Skeletal muscle satellite cell (primary cell): ENCODE measurements around the gene CNTNAP2.

Source experiments
- H3K27me3 ChIP-seq: 2 replicates; pipeline ENCODE4 v1.7.0; 2013; ENCODE audit warnings: low read length; ENCODE audit not compliant: control insufficient read depth, insufficient read depth
- H3K36me3 ChIP-seq: 2 replicates; pipeline ENCODE4 v1.7.0; 2013; ENCODE audit warnings: mild to moderate bottlenecking, control low read depth, low read length; ENCODE audit not compliant: insufficient read depth
- H3K4me1 ChIP-seq: 2 replicates; pipeline ENCODE4 v1.7.0; 2013; ENCODE audit warnings: low read length; ENCODE audit not compliant: control insufficient read depth, insufficient read depth
- H3K4me2 ChIP-seq: 2 replicates; pipeline ENCODE4 v1.7.0; 2013; ENCODE audit warnings: mild to moderate bottlenecking, low read length
- H3K4me3 ChIP-seq: 2 replicates; pipeline ENCODE4 v1.7.0; 2013; ENCODE audit warnings: low read length
- H3K9ac ChIP-seq: 2 replicates; pipeline ENCODE4 v1.7.0; 2013; ENCODE audit warnings: mild to moderate bottlenecking, low read depth, low read length, moderate library complexity
- H3K9me3 ChIP-seq: replicated peaks from 2 replicates; pipeline ENCODE4 v1.7.0; 2013; ENCODE audit warnings: mild to moderate bottlenecking, control low read depth, low read length

The CNTNAP2 gene

GRCh38 chr7:148332191-148333186, 2215.9 kb downstream of the CNTNAP2 start:
- H3K4me2 ChIP-seq = no peak overlapping the region
- peaks cover 15% of the 10 kb centered on the region for H3K9me3 ChIP-seq

GRCh38 chr7:148334441-148334956, 2217.9 kb downstream of the CNTNAP2 start:
- Histone ChIP-seq H3K27me3 (peaks cover 11% of the 10 kb centered on the region), H3K9me3 (peaks cover 13% of the 10 kb centered on the region), H3K4me3 (no peak overlapping the region), H3K9ac (no peak overlapping the region), H3K36me3 (no peaks in the 10 kb centered on the region), H3K4me2 (no peak overlapping the region), H3K4me1 (no peaks in the 10 kb centered on the region)

More at GRCh38 chr7:148332191-148333186, 2215.9 kb downstream of the CNTNAP2 start:
- Histone ChIP-seq H3K9ac (peak overlapping the region; percentile 26), H3K4me1 (no peaks in the 10 kb centered on the region), H3K27me3 (no peaks in the 10 kb centered on the region), H3K4me3 (no peak overlapping the region), H3K36me3 (no peaks in the 10 kb centered on the region)

- H3K27me3 ChIP-seq = peaks cover 16% of the 10 kb centered on the region
- H3K36me3 ChIP-seq = no peaks in the 10 kb centered on the region
- H3K9me3 ChIP-seq = peaks cover 11% of the 10 kb centered on the region
- no peak overlapping the region for H3K4me2 ChIP-seq
- no peaks in the 10 kb centered on the region for H3K4me1 ChIP-seq
- H3K9ac ChIP-seq = no peak overlapping the region
- H3K4me3 ChIP-seq = no peak overlapping the region
These were observed 2218.5 kb downstream of the CNTNAP2 start for GRCh38 chr7:148334959-148335577.

DNA sequence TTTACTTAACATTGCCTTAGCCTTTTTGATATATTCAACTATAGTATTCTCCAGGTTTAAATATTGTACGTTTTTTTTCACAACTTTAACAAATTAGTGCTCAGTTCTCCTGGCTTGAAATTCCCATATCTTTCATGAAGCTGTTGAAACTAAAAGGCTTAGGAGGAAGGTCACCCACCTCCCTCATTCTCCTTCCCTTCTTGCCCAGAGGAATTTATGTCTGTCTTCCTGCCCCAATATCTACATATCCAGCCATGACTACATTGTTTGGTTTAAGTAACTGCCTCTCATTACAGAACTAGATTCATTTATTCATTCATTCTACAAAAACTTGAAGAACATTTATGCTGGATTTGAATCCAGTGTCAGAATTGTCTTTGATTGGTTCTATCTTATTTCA, 2219.2 kb downstream of the CNTNAP2 start:
- Histone ChIP-seq H3K9ac (no peak overlapping the region), H3K4me2 (no peak overlapping the region), H3K36me3 (no peaks in the 10 kb centered on the region), H3K27me3 (peaks cover 22% of the 10 kb centered on the region), H3K4me3 (no peak overlapping the region), H3K4me1 (no peaks in the 10 kb centered on the region), H3K9me3 (peaks cover 6% of the 10 kb centered on the region)

- Histone ChIP-seq H3K4me3 (no peak overlapping the region), H3K4me1 (no peaks in the 10 kb centered on the region), H3K4me2 (no peak overlapping the region), H3K9ac (no peak overlapping the region), H3K9me3 (peaks cover 2% of the 10 kb centered on the region), H3K36me3 (no peaks in the 10 kb centered on the region), H3K27me3 (peaks cover 24% of the 10 kb centered on the region)
These were observed 2219.8 kb downstream of the CNTNAP2 start for GRCh38 chr7:148336411-148336810.

DNA sequence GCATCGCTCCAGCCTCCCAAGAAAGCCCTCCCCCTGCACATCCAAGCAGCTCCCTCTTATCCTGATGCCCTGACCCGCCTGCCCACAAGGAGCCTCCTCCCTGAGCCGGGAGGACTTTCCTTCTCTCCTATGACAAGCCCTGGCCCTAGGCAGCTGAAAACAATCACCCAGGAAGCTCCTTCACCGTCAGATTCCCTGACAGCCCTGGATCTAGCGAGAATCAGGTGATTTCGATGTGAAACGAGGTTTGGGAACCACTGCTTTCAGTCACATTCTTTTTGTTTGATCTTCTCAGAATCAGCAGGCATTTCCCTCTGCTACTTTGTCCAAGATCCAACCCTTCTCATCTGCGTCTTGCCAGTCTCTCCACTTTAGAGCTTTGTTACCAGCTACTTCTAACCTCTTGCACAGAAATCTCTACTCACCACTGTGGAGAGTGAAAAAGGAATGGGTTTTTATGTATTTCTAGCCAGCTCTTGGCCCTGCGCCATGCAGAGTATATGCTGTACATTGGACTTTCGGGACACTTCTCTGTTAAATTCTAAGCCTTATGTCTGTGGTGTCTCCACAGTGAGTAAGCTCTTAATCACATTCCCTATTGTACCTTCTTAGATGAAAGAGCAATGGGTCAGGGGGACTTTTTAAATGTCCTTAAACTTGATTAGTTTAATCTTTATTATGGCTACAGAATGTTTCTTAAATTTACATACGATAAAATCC, 2220.8 kb downstream of the CNTNAP2 start:
- Histone ChIP-seq H3K9ac (no peak overlapping the region), H3K27me3 (peaks cover 28% of the 10 kb centered on the region), H3K4me3 (no peak overlapping the region), H3K36me3 (no peaks in the 10 kb centered on the region), H3K4me2 (no peak overlapping the region), H3K9me3 (no peaks in the 10 kb centered on the region), H3K4me1 (no peaks in the 10 kb centered on the region)

GRCh38 chr7:148337995-148338747, 2221.6 kb downstream of the CNTNAP2 start:
- H3K9me3 ChIP-seq = no peaks in the 10 kb centered on the region
- H3K4me3 ChIP-seq = no peak overlapping the region
- H3K27me3 ChIP-seq = peaks cover 28% of the 10 kb centered on the region
- no peaks in the 10 kb centered on the region for H3K36me3 ChIP-seq
- no peak overlapping the region for H3K4me2 ChIP-seq
- no peaks in the 10 kb centered on the region for H3K4me1 ChIP-seq
- H3K9ac ChIP-seq = no peak overlapping the region

DNA sequence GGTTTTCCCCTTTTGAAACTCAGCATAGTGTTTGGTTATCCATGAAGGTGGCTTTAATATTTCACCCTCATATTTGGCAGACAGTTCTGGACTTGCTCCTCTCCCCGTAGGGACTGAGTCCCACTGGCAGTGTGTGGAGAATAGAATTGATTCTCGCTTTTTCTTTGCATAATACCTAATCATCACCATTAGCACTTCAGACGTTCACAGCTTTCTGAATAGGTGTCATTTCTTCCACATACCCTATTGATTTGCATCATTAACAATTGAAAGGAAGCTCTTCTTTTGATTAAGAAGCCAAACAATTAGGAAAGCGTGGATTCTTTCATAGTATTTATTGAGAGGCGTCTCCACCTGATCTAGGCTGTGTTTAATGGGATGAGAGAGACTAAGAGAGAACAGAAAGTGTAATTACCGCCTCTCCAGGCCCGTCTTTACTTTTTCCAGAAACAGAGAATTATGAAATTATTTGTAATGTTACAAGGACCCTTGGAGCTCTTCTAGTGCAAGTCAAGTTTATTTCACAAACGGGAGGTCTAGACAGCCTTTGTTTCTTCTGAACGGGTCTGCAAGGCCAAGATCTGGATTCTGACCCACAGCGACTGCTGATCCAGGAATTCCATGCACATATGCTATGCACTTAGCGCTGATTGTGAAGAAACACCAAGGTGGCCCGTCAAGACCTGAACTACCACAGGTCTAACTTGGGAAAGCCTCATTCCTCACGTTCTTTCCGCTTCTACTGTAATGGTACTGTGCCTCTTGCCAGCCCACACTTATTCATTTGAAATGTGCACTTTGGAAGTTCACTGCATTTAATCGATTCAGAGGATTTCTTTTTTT, 2224.1 kb downstream of the CNTNAP2 start:
- Histone ChIP-seq H3K4me2 (no peak overlapping the region), H3K4me3 (no peak overlapping the region), H3K9ac (no peak overlapping the region), H3K9me3 (no peaks in the 10 kb centered on the region), H3K36me3 (no peaks in the 10 kb centered on the region), H3K4me1 (no peaks in the 10 kb centered on the region), H3K27me3 (peaks cover 28% of the 10 kb centered on the region)

GRCh38 chr7:148344406-148344805, 2227.8 kb downstream of the CNTNAP2 start:
- no peaks in the 10 kb centered on the region for H3K4me1 ChIP-seq
- no peak overlapping the region for H3K4me2 ChIP-seq
- H3K4me3 ChIP-seq = no peak overlapping the region
- no peak overlapping the region for H3K9ac ChIP-seq
- peaks cover 18% of the 10 kb centered on the region for H3K27me3 ChIP-seq
- H3K9me3 ChIP-seq = no peaks in the 10 kb centered on the region
- no peaks in the 10 kb centered on the region for H3K36me3 ChIP-seq

DNA sequence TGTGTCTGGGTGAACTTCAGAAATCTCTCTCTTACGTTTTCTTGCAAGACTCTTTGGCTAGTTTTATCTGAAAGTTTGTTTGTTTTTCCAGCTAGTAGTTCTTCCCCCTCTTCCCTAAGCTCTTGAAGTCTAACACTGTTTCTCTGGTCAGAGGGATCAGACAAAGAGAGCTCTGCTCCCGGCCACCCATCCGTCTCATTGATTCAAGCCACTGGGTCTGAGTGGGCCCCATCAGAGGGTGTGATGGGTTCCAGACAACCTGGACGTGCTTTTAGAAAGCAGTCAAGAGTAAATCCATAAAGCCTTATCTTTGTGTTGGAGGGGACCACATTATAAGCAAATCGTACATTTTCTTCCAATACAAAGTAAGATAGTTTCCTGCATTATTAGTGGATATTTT, 2231.4 kb downstream of the CNTNAP2 start:
- no peak overlapping the region for H3K4me2 ChIP-seq
- no peaks in the 10 kb centered on the region for H3K27me3 ChIP-seq
- no peaks in the 10 kb centered on the region for H3K36me3 ChIP-seq

More for the DNA sequence above, 2231.4 kb downstream of the CNTNAP2 start:
- H3K9me3 ChIP-seq = no peaks in the 10 kb centered on the region
- H3K4me1 ChIP-seq = no peaks in the 10 kb centered on the region
- no peak overlapping the region for H3K9ac ChIP-seq
- H3K4me3 ChIP-seq = no peak overlapping the region
